MM.1S (cell line): ENCODE data around the gene NFAM1.

Experiments used
- DNase-seq: peaks from one replicate; pipeline ENCODE4 v3.0.0-alpha.2; 2015
- H2AFZ ChIP-seq: fragments of 300-600 bp; sonication (generic); 2 replicates; pipeline ENCODE4 v1.6.0; 2016; ENCODE audit warnings: antibody characterized with exemption, low read length
- H3F3A ChIP-seq: fragments of 300-600 bp; sonication (generic); 2 replicates; pipeline ENCODE4 v1.6.1; 2016; ENCODE audit warnings: mild to moderate bottlenecking, antibody characterized with exemption, low read length, moderate library complexity, mixed read lengths; ENCODE audit not compliant: insufficient read depth
- H3K27ac ChIP-seq: fragments of 300-600 bp; sonication (generic); 2 replicates; pipeline ENCODE4 v1.5.1; 2016; ENCODE audit warnings: mild to moderate bottlenecking, low read length
- H3K27me3 ChIP-seq: fragments of 300-600 bp; sonication (generic); replicated peaks from 2 replicates; pipeline ENCODE4 v1.6.0; 2016; ENCODE audit warnings: low read length; ENCODE audit not compliant: insufficient read depth
- H3K36me3 ChIP-seq: fragments of 300-600 bp; sonication (generic); replicated peaks from 2 replicates; pipeline ENCODE4 v1.6.1; 2016; ENCODE audit warnings: mild to moderate bottlenecking, low read length, mixed read lengths; ENCODE audit not compliant: insufficient read depth
- H3K4me1 ChIP-seq: fragments of 300-600 bp; sonication (generic); 2 replicates; pipeline ENCODE4 v1.6.1; 2016; ENCODE audit warnings: low read length, mixed read lengths
- H3K4me2 ChIP-seq: fragments of 300-600 bp; sonication (generic); 2 replicates; pipeline ENCODE4 v1.6.0; 2016; ENCODE audit warnings: low read depth, low read length
- H3K4me3 ChIP-seq: fragments of 300-600 bp; sonication (generic); 2 replicates; pipeline ENCODE4 v1.5.1; 2016; ENCODE audit warnings: low read length, mixed read lengths
- H3K79me2 ChIP-seq: fragments of 300-600 bp; sonication (generic); 2 replicates; pipeline ENCODE4 v1.6.1; 2016; ENCODE audit warnings: mixed run types, low read length, mixed read lengths
- H3K9ac ChIP-seq: fragments of 300-600 bp; sonication (generic); 2 replicates; pipeline ENCODE4 v1.6.1; 2016; ENCODE audit warnings: low read length, mixed read lengths
- H3K9me2 ChIP-seq: fragments of 300-600 bp; sonication (generic); replicated peaks from 2 replicates; pipeline ENCODE4 v1.6.1; 2016; ENCODE audit warnings: mild to moderate bottlenecking, low read length, mixed read lengths; ENCODE audit not compliant: insufficient read depth
- H3K9me3 ChIP-seq: fragments of 300-600 bp; sonication (generic); replicated peaks from 2 replicates; pipeline ENCODE4 v1.6.1; 2016; ENCODE audit warnings: mild to moderate bottlenecking, low read length, mixed read lengths; ENCODE audit not compliant: insufficient read depth
- H4K20me1 ChIP-seq: fragments of 300-600 bp; sonication (generic); 2 replicates; pipeline ENCODE4 v1.6.1; 2016; ENCODE audit warnings: mild to moderate bottlenecking, low read length, moderate library complexity, mixed read lengths; ENCODE audit not compliant: insufficient read depth
- CTCF ChIP-seq: fragments of 300-600 bp; sonication (generic); IDR thresholded peaks from 2 replicates; pipeline ENCODE4 v1.5.1; 2016; ENCODE audit warnings: antibody characterized with exemption, low read length, mixed read lengths
- EZH2 ChIP-seq: fragments of 300-600 bp; sonication (generic); optimal IDR thresholded peaks from 2 replicates; pipeline ENCODE3; 2017; ENCODE audit warnings: low read depth, mild to moderate bottlenecking, antibody characterized with exemption, low read length, mixed read lengths
- EZH2phosphoT487 ChIP-seq: fragments of 300-600 bp; sonication (generic); IDR thresholded peaks from 2 replicates; pipeline ENCODE4 v1.6.1; 2018; ENCODE audit warnings: antibody characterized with exemption, low read length

The NFAM1 gene

GRCh38 chr22:42334875-42335512 lies 97.2 kb downstream of the NFAM1 start:
- Histone ChIP-seq H3F3A (no peaks in the 10 kb centered on the region), H3K4me2 (no peak overlapping the region), H3K4me1 (no peaks in the 10 kb centered on the region), H3K36me3 (no peaks in the 10 kb centered on the region), H3K27me3 (peaks cover 76% of the 10 kb centered on the region), H3K9me2 (no peaks in the 10 kb centered on the region), H2AFZ (no peak overlapping the region), H3K9me3 (no peaks in the 10 kb centered on the region), H4K20me1 (no peaks in the 10 kb centered on the region), H3K4me3 (no peak overlapping the region), H3K79me2 (no peaks in the 10 kb centered on the region), H3K27ac (no peak overlapping the region), H3K9ac (no peak overlapping the region)
- TF ChIP-seq EZH2: no peak
- TF ChIP-seq CTCF: no peak
- TF ChIP-seq EZH2phosphoT487: no peak
- no peak for DNase-seq

GRCh38 chr22:42333544-42333943 lies 98.7 kb downstream of the NFAM1 start:
- Histone ChIP-seq H3K4me2 (no peak overlapping the region), H3K36me3 (no peaks in the 10 kb centered on the region), H3K27ac (no peak overlapping the region), H3K9ac (no peak overlapping the region), H3K79me2 (no peaks in the 10 kb centered on the region), H3F3A (no peaks in the 10 kb centered on the region), H3K27me3 (peaks cover 75% of the 10 kb centered on the region), H2AFZ (no peak overlapping the region), H3K4me1 (no peaks in the 10 kb centered on the region), H4K20me1 (no peaks in the 10 kb centered on the region), H3K4me3 (no peak overlapping the region), H3K9me3 (no peaks in the 10 kb centered on the region), H3K9me2 (no peaks in the 10 kb centered on the region)
- no peak for DNase-seq
- no peak for TF ChIP-seq EZH2phosphoT487
- no peak for TF ChIP-seq EZH2
- TF ChIP-seq CTCF: no peak

GRCh38 chr22:42332089-42332488 lies 100.1 kb downstream of the NFAM1 start:
- no peaks in the 10 kb centered on the region for H3K9me2 ChIP-seq
- no peak overlapping the region for H3K4me2 ChIP-seq
- no peak for DNase-seq
- peaks cover 74% of the 10 kb centered on the region for H3K27me3 ChIP-seq
- no peak overlapping the region for H3K4me3 ChIP-seq
- H3K27ac ChIP-seq: no peak overlapping the region
- H3K36me3 ChIP-seq: no peaks in the 10 kb centered on the region
- no peak overlapping the region for H3K9ac ChIP-seq
- H3F3A ChIP-seq: no peaks in the 10 kb centered on the region
- H3K4me1 ChIP-seq: no peaks in the 10 kb centered on the region
- no peak for TF ChIP-seq EZH2phosphoT487
- no peak for TF ChIP-seq EZH2
- no peak for TF ChIP-seq CTCF
- no peaks in the 10 kb centered on the region for H3K9me3 ChIP-seq
- H4K20me1 ChIP-seq: no peaks in the 10 kb centered on the region
- no peaks in the 10 kb centered on the region for H3K79me2 ChIP-seq
- no peak overlapping the region for H2AFZ ChIP-seq
